ENCODE measurements around the gene VAMP1. TPM values are rescaled to one million over a fixed set of nuclear protein-coding genes. Genes with fewer than 3 reads are reported as not detected.

Gene VAMP1
- total and polyA plus RNA-seq, 2 of the 8 experiments (the other 6 are each of a cell fraction or from before 2014, with no cell fraction given): 10.8 to 23.1 TPM

GRCh38 chr12:6489449-6489848 is 19.0 kb upstream of the VAMP1 start:
- H3K23me2 ChIP-seq (ENCODE audit: low read depth, low read length): peaks cover 7% of the 10 kb centered on the region
- H3K56ac ChIP-seq (replicated peaks; ENCODE audit: insufficient read length, low read depth, low read length): no peak overlapping the region
- H3K18ac ChIP-seq (ENCODE audit: extremely low read depth, low read length): no peak overlapping the region
- FAIRE-seq: no peak
- H2BK20ac ChIP-seq (ENCODE audit: low read length): no peak overlapping the region
- CTCF ChIA-PET (ENCODE audit: partially characterized antibody): interaction anchor here (1.5 kb wide), 1 partner anchor 65 kb away, joined by 5 read pairs; no protein-coding TSS in a partner anchor
- H3K36me3 ChIP-seq (ENCODE audit: control insufficient read depth in 2 of 4, insufficient read depth in 4 of 4, low read length in 3 of 4): peaks cover 0 to 10% (median 0%) of the 10 kb centered on the region in 4 experiments; a peak in 2 of 8 replicates
- no peak overlapping the region for H4K8ac ChIP-seq (ENCODE audit: extremely low read depth, insufficient read depth, low read length)
- DNase-seq (ENCODE audit: low read depth in 1 of 2, low spot score in 2 of 2): no peak
- no peak overlapping the region for H3K27ac ChIP-seq (ENCODE audit: low read depth, low read length)
- no peak overlapping the region for H3K4me2 ChIP-seq (ENCODE audit: insufficient read depth in 1 of 2, low read depth in 2 of 2, low read length in 2 of 2)
- 92% methylated on average over 3 of the region's 4 CpGs; no CpG with 5 or more reads in 1 of the 2 experiments for WGBS, 2 experiments (ENCODE audit: extremely low coverage in 1 of 2, insufficient coverage in 1 of 2, insufficient read length in 1 of 2, insufficient replicate concordance in 2 of 2, low coverage in 1 of 2, low lambda C conversion rate in 2 of 2, missing lambda C conversion rate in 1 of 2)
- TF ChIP-seq EP300 (IDR thresholded peaks at IDR 0.05; ENCODE audit: borderline replicate concordance in 1 of 2, low read depth in 2 of 2, low read length in 2 of 2) (no peak), SAP30 (IDR thresholded peaks at IDR 0.05; ENCODE audit: insufficient read depth, insufficient replicate concordance, low read length) (no peak)
- no peak overlapping the region for H2BK5ac ChIP-seq (ENCODE audit: low read depth, low read length)
- no peak overlapping the region for H3K23ac ChIP-seq (ENCODE audit: insufficient read length)
- H3K4me3 ChIP-seq (ENCODE audit: extremely low read depth in 1 of 4, insufficient read depth in 2 of 4, low read depth in 3 of 4, low read length in 4 of 4): no peak overlapping the region
- H4K5ac ChIP-seq (ENCODE audit: insufficient read length, low read depth, low read length): no peak overlapping the region
- no peak overlapping the region for H3K14ac ChIP-seq (ENCODE audit: insufficient read length)
- peaks cover 0 to 17% of the 10 kb centered on the region in 2 experiments; a peak in 3 of 4 replicates for H3K79me2 ChIP-seq (ENCODE audit: control insufficient read depth in 1 of 2, insufficient read depth in 2 of 2, low read length in 2 of 2)
- H3K79me1 ChIP-seq (ENCODE audit: low read depth, low read length): no peaks in the 10 kb centered on the region; the same call in 1 of the 2 replicates
- H2BK120ac ChIP-seq (replicated peaks; ENCODE audit: low read depth, low read length): no peak overlapping the region
- POLR2A ChIA-PET (ENCODE audit: partially characterized antibody): interaction anchor here (0.7 to 3.7 kb wide), 5 partner anchors 11 to 161 kb away, joined by 3 to 18 read pairs (median 9); partner anchors contain the start of genes GAPDH and VAMP1
- H3K4me1 ChIP-seq (replicated peaks in 1 of 4; ENCODE audit: control insufficient read depth in 3 of 4, insufficient read depth in 4 of 4, low read length in 3 of 4): peaks cover 0 to 6% (median 1%) of the 10 kb centered on the region in 4 experiments; a peak in 3 of 7 replicates
- no peak overlapping the region for H2BK12ac ChIP-seq (ENCODE audit: low read depth, low read length)
- no peak overlapping the region for H4K91ac ChIP-seq (replicated peaks; ENCODE audit: insufficient read length, low read length)
- H3K9ac ChIP-seq (replicated peaks in 1 of 4; ENCODE audit: extremely low read depth in 1 of 4, low read depth in 3 of 4, low read length in 3 of 4): no peak overlapping the region
- H3K4ac ChIP-seq (replicated peaks; ENCODE audit: insufficient read length, low read depth, low read length): no peak overlapping the region
- H3K9me3 ChIP-seq (ENCODE audit: insufficient read depth in 2 of 2, low read depth in 1 of 2, low read length in 1 of 2): no peaks in the 10 kb centered on the region
- H4K20me1 ChIP-seq (replicated peaks in 1 of 2; ENCODE audit: control insufficient read depth in 1 of 2, insufficient read depth in 2 of 2, low read length in 2 of 2): no peaks in the 10 kb centered on the region
- no peaks in the 10 kb centered on the region for H3K27me3 ChIP-seq (replicated peaks in 1 of 4; ENCODE audit: control insufficient read depth in 3 of 4, extremely low read depth in 1 of 4, insufficient read depth in 3 of 4, low read length in 3 of 4)
- no peak overlapping the region for H2AFZ ChIP-seq (ENCODE audit: low read length)
- H2AK5ac ChIP-seq (ENCODE audit: low read depth, low read length): no peak overlapping the region
- H2BK15ac ChIP-seq (ENCODE audit: low read length): no peak overlapping the region

Data from H1 (cell line).